ENCODE results near the gene PPP1R27. TPM values are rescaled to one million over a fixed set of nuclear protein-coding genes. Genes with fewer than 3 reads are reported as not detected.

Gene PPP1R27
- total RNA-seq, 1 experiment from 2014 or later = not detected

- Histone ChIP-seq H3K4me1 (ENCODE audit: insufficient read depth, low read length, poor library complexity, severe bottlenecking) (no peaks in the 10 kb centered on the region), H3K9me3 (ENCODE audit: low read depth, low read length, poor library complexity, severe bottlenecking) (no peaks in the 10 kb centered on the region), H3K27ac (ENCODE audit: low read depth, low read length, poor library complexity, severe bottlenecking) (no peak overlapping the region), H3K27me3 (replicated peaks; ENCODE audit: insufficient read depth, low read depth, low read length, poor library complexity) (peaks cover 76% of the 10 kb centered on the region), H3K4me3 (ENCODE audit: low read depth, low read length, poor library complexity, severe bottlenecking) (no peak overlapping the region), H3K36me3 (ENCODE audit: insufficient read depth, low read length, poor library complexity, severe bottlenecking) (no peaks in the 10 kb centered on the region)
- POLR2A ChIA-PET (ENCODE audit: low non-redundant PET) = no interaction called here
- intact Hi-C loops (cut with micrococcal nuclease; ENCODE audit: unreplicated experiment) = no loop called here
- no peak for TF ChIP-seq CTCF (conservative IDR thresholded peaks at IDR 0.05; ENCODE audit: low read depth, low read length)
- no peak for TF ChIP-seq EZH2 (IDR thresholded peaks at IDR 0.05; ENCODE audit: borderline replicate concordance, low read depth, low read length, poor library complexity, severe bottlenecking)
- CTCF ChIA-PET = no interaction called here
- BruUV-seq (replicated peaks) = no TSS peak
- DNase-seq (ENCODE audit: low spot score) = no peak
These were observed 32.6 kb downstream of the PPP1R27 start for GRCh38 chr17:81802048-81802758.

GRCh38 chr17:81801327-81801726, 33.5 kb downstream of the PPP1R27 start:
- CTCF ChIA-PET = no interaction called here
- no TSS peak for BruUV-seq (replicated peaks)

GRCh38 chr17:81794509-81794908, 40.3 kb downstream of the PPP1R27 start:
- Histone ChIP-seq H3K27ac (ENCODE audit: low read depth, low read length, poor library complexity, severe bottlenecking) (no peak overlapping the region), H3K9me3 (ENCODE audit: low read depth, low read length, poor library complexity, severe bottlenecking) (no peaks in the 10 kb centered on the region), H3K36me3 (ENCODE audit: insufficient read depth, low read length, poor library complexity, severe bottlenecking) (no peaks in the 10 kb centered on the region), H3K4me3 (ENCODE audit: low read depth, low read length, poor library complexity, severe bottlenecking) (no peak overlapping the region), H3K4me1 (ENCODE audit: insufficient read depth, low read length, poor library complexity, severe bottlenecking) (no peaks in the 10 kb centered on the region), H3K27me3 (replicated peaks; ENCODE audit: insufficient read depth, low read depth, low read length, poor library complexity) (no peaks in the 10 kb centered on the region)
- CTCF ChIA-PET = no interaction called here
- intact Hi-C loops (cut with micrococcal nuclease; ENCODE audit: unreplicated experiment) = no loop called here
- DNase-seq (ENCODE audit: low spot score) = no peak
- no TSS peak for BruUV-seq (replicated peaks)
- POLR2A ChIA-PET (ENCODE audit: low non-redundant PET) = no interaction called here
- no peak for TF ChIP-seq EZH2 (IDR thresholded peaks at IDR 0.05; ENCODE audit: borderline replicate concordance, low read depth, low read length, poor library complexity, severe bottlenecking)
- no peak for TF ChIP-seq CTCF (conservative IDR thresholded peaks at IDR 0.05; ENCODE audit: low read depth, low read length)

More at GRCh38 chr17:81801327-81801726, 33.5 kb downstream of the PPP1R27 start:
- intact Hi-C loops (cut with micrococcal nuclease; ENCODE audit: unreplicated experiment) = no loop called here
- Histone ChIP-seq H3K4me1 (ENCODE audit: insufficient read depth, low read length, poor library complexity, severe bottlenecking) (no peaks in the 10 kb centered on the region), H3K9me3 (ENCODE audit: low read depth, low read length, poor library complexity, severe bottlenecking) (no peaks in the 10 kb centered on the region), H3K27ac (ENCODE audit: low read depth, low read length, poor library complexity, severe bottlenecking) (no peak overlapping the region), H3K27me3 (replicated peaks; ENCODE audit: insufficient read depth, low read depth, low read length, poor library complexity) (peaks cover 67% of the 10 kb centered on the region), H3K36me3 (ENCODE audit: insufficient read depth, low read length, poor library complexity, severe bottlenecking) (no peaks in the 10 kb centered on the region), H3K4me3 (ENCODE audit: low read depth, low read length, poor library complexity, severe bottlenecking) (no peak overlapping the region)
- TF ChIP-seq EZH2 (IDR thresholded peaks at IDR 0.05; ENCODE audit: borderline replicate concordance, low read depth, low read length, poor library complexity, severe bottlenecking) = no peak
- DNase-seq (ENCODE audit: low spot score) = no peak
- POLR2A ChIA-PET (ENCODE audit: low non-redundant PET) = interaction anchor here (0.5 kb wide), 1 partner anchor 54 kb away, joined by 4 read pairs; no protein-coding TSS in a partner anchor

- Histone ChIP-seq H3K27ac (ENCODE audit: low read depth, low read length, poor library complexity, severe bottlenecking) (no peak overlapping the region), H3K27me3 (replicated peaks; ENCODE audit: insufficient read depth, low read depth, low read length, poor library complexity) (no peaks in the 10 kb centered on the region), H3K36me3 (ENCODE audit: insufficient read depth, low read length, poor library complexity, severe bottlenecking) (no peaks in the 10 kb centered on the region), H3K9me3 (ENCODE audit: low read depth, low read length, poor library complexity, severe bottlenecking) (no peaks in the 10 kb centered on the region), H3K4me3 (ENCODE audit: low read depth, low read length, poor library complexity, severe bottlenecking) (no peak overlapping the region), H3K4me1 (ENCODE audit: insufficient read depth, low read length, poor library complexity, severe bottlenecking) (no peaks in the 10 kb centered on the region)
- TF ChIP-seq CTCF (conservative IDR thresholded peaks at IDR 0.05; ENCODE audit: low read depth, low read length) (no peak), EZH2 (IDR thresholded peaks at IDR 0.05; ENCODE audit: borderline replicate concordance, low read depth, low read length, poor library complexity, severe bottlenecking) (no peak)
- BruUV-seq (replicated peaks) = no TSS peak
- CTCF ChIA-PET = no interaction called here
- DNase-seq (ENCODE audit: low spot score) = no peak
- intact Hi-C loops (cut with micrococcal nuclease; ENCODE audit: unreplicated experiment) = no loop called here
- POLR2A ChIA-PET (ENCODE audit: low non-redundant PET) = no interaction called here
These were observed 40.8 kb downstream of the PPP1R27 start for GRCh38 chr17:81794074-81794476.
